Measurements from ENCODE around the gene OR10G7.

The OR10G7 gene

GRCh38 chr11:124041254-124041653 lies at the start of gene OR10G7:
TSS of gene OR10G7 (minus strand) at chr11:124041325. CDS start at chr11:124039001, 2,324 bp downstream.
- H3K4me3 ChIP-seq (ENCODE audit: low read depth, low read length), result no peak within 1 kb of the TSS
- TF ChIP-seq CTCF (IDR thresholded peaks at IDR 0.05; ENCODE audit: insufficient read depth, low read depth, low read length, missing control alignments), result no peak
- no peak for DNase-seq (ENCODE audit: low read depth)

- no peak for TF ChIP-seq CTCF (IDR thresholded peaks at IDR 0.05; ENCODE audit: insufficient read depth, low read depth, low read length, missing control alignments)
Measured at GRCh38 chr11:124085997-124086846, 45.1 kb upstream of the OR10G7 start.

GRCh38 chr11:124085583-124085982 lies 44.5 kb upstream of the OR10G7 start:
- no peak overlapping the region for H3K4me3 ChIP-seq (ENCODE audit: low read depth, low read length)
- DNase-seq (ENCODE audit: low read depth), result no peak
- no peak for TF ChIP-seq CTCF (IDR thresholded peaks at IDR 0.05; ENCODE audit: insufficient read depth, low read depth, low read length, missing control alignments)

More at GRCh38 chr11:124085997-124086846, 45.1 kb upstream of the OR10G7 start:
- no peak for DNase-seq (ENCODE audit: low read depth)
- H3K4me3 ChIP-seq (ENCODE audit: low read depth, low read length), result no peak overlapping the region

- no peak for TF ChIP-seq CTCF (IDR thresholded peaks at IDR 0.05; ENCODE audit: insufficient read depth, low read depth, low read length, missing control alignments)
- no peak overlapping the region for H3K4me3 ChIP-seq (ENCODE audit: low read depth, low read length)
- DNase-seq (ENCODE audit: low read depth), result no peak
Measured at GRCh38 chr11:124082371-124082770, 41.2 kb upstream of the OR10G7 start.

GRCh38 chr11:124081483-124081882 lies 40.4 kb upstream of the OR10G7 start:
- no peak for TF ChIP-seq CTCF (IDR thresholded peaks at IDR 0.05; ENCODE audit: insufficient read depth, low read depth, low read length, missing control alignments)
- H3K4me3 ChIP-seq (ENCODE audit: low read depth, low read length), result no peak overlapping the region
- DNase-seq (ENCODE audit: low read depth), result no peak

- H3K4me3 ChIP-seq (ENCODE audit: low read depth, low read length), result no peak overlapping the region
- DNase-seq (ENCODE audit: low read depth), result no peak
- TF ChIP-seq CTCF (IDR thresholded peaks at IDR 0.05; ENCODE audit: insufficient read depth, low read depth, low read length, missing control alignments), result no peak
Measured at GRCh38 chr11:124080327-124081001, 39.3 kb upstream of the OR10G7 start.
